GM12878 (cell line): ENCODE results near the gene COPRS.

Source experiments
- EP300 ChIP-seq, 2 experiments: fragments of 150-350 bp in 1 of 2; IDR thresholded peaks; 2 replicates each; pipeline ENCODE4 v1.6.1; 2011 to 2012; ENCODE audit warnings: low read depth in 2 of 2, low read length in 2 of 2, borderline replicate concordance in 1 of 2, improper control_type of control experiment in 1 of 2, inconsistent platforms in 1 of 2; ENCODE audit not compliant: control insufficient read depth in 1 of 2
- PAX8 ChIP-seq: fragments of 450-650 bp; IDR thresholded peaks from 2 replicates; pipeline ENCODE4 v1.6.1; 2017; ENCODE audit warnings: mild to moderate bottlenecking, moderate library complexity
- POLR2AphosphoS5 ChIP-seq: IDR thresholded peaks from 2 replicates; pipeline ENCODE4 v1.6.1; 2011; ENCODE audit warnings: mild to moderate bottlenecking, low read length, inconsistent platforms
- SUZ12 ChIP-seq: fragments of 200-600 bp; sonication (generic); IDR thresholded peaks from one replicate; pipeline ENCODE4 v1.6.1; 2018; ENCODE audit warnings: antibody characterized with exemption, mild to moderate bottlenecking; ENCODE audit not compliant: unreplicated experiment
- ZNF274 ChIP-seq: IDR thresholded peaks from one replicate; pipeline ENCODE4 v1.8.0; 2011; ENCODE audit not compliant: insufficient read length, insufficient read depth
- TF ChIP-seq, protein P1 (sequence below), 3 experiments: IDR thresholded peaks in 2 of 3; conservative IDR thresholded peaks in 1 of 3; 2 replicates each; pipeline ENCODE4 v1.5.1; 2011; ENCODE audit warnings: low read depth in 3 of 3, low read length in 3 of 3, mild to moderate bottlenecking in 3 of 3, control low read depth in 2 of 3, moderate library complexity in 2 of 3, inconsistent platforms in 1 of 3, mixed read lengths in 1 of 3; ENCODE audit not compliant: control insufficient read depth in 2 of 3, insufficient read depth in 1 of 3; ENCODE audit errors: extremely low read depth in 1 of 3
- TF ChIP-seq, protein P2 (sequence below): IDR thresholded peaks from 2 replicates; pipeline ENCODE4 v1.6.1; 2011; ENCODE audit warnings: low read depth, mild to moderate bottlenecking, low read length, moderate library complexity, borderline replicate concordance; ENCODE audit errors: extremely low read depth
- TF ChIP-seq, protein P3 (sequence below): IDR thresholded peaks from 2 replicates; pipeline ENCODE4 v1.6.1; 2012; ENCODE audit warnings: low read depth, low read length, improper control_type of control experiment
- TF ChIP-seq, protein P4 (sequence below): fragments of 450-650 bp; formaldehyde crosslinking; IDR thresholded peaks from 2 replicates; pipeline ENCODE4 v1.4.0; 2020; ENCODE audit warnings: mild to moderate bottlenecking, moderate library complexity

DNA sequence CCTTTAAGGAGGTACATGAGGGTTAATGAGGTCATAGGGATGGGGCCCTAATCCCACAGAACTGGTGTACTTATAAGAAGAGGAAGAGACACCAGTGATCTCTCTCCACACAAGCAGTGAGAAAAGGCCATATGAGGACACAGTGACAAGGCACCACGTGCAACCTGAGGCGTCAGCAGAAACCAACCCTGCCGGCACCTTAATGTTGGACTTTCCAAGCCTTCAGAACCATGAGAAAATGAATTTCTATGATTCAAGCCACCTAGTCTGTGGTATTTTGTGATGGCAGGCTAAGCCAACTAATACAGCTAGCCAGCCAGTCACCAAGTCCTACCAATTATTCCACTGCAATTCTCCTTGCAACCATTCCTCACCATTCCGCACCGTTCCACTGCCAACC, 39.5 kb downstream of the COPRS start:
- TF ChIP-seq, protein P1, sequence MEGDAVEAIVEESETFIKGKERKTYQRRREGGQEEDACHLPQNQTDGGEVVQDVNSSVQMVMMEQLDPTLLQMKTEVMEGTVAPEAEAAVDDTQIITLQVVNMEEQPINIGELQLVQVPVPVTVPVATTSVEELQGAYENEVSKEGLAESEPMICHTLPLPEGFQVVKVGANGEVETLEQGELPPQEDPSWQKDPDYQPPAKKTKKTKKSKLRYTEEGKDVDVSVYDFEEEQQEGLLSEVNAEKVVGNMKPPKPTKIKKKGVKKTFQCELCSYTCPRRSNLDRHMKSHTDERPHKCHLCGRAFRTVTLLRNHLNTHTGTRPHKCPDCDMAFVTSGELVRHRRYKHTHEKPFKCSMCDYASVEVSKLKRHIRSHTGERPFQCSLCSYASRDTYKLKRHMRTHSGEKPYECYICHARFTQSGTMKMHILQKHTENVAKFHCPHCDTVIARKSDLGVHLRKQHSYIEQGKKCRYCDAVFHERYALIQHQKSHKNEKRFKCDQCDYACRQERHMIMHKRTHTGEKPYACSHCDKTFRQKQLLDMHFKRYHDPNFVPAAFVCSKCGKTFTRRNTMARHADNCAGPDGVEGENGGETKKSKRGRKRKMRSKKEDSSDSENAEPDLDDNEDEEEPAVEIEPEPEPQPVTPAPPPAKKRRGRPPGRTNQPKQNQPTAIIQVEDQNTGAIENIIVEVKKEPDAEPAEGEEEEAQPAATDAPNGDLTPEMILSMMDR (IDR thresholded peaks at IDR 0.05 in 2 of 3, conservative IDR thresholded peaks at IDR 0.05 in 1 of 3; ENCODE audit: control insufficient read depth in 2 of 3, extremely low read depth in 1 of 3, insufficient read depth in 1 of 3, low read depth in 3 of 3, low read length in 3 of 3): no peak
- no peak for TF ChIP-seq PAX8
- TF ChIP-seq, protein P2, sequence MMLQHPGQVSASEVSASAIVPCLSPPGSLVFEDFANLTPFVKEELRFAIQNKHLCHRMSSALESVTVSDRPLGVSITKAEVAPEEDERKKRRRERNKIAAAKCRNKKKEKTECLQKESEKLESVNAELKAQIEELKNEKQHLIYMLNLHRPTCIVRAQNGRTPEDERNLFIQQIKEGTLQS: no peak
- TF ChIP-seq POLR2AphosphoS5: no peak
- no peak for TF ChIP-seq SUZ12
- TF ChIP-seq EP300 (IDR thresholded peaks at IDR 0.05; ENCODE audit: borderline replicate concordance in 1 of 2, control insufficient read depth in 1 of 2, low read depth in 2 of 2, low read length in 2 of 2): no peak
- TF ChIP-seq, protein P3, sequence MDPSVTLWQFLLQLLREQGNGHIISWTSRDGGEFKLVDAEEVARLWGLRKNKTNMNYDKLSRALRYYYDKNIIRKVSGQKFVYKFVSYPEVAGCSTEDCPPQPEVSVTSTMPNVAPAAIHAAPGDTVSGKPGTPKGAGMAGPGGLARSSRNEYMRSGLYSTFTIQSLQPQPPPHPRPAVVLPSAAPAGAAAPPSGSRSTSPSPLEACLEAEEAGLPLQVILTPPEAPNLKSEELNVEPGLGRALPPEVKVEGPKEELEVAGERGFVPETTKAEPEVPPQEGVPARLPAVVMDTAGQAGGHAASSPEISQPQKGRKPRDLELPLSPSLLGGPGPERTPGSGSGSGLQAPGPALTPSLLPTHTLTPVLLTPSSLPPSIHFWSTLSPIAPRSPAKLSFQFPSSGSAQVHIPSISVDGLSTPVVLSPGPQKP: no peak
- no peak for TF ChIP-seq ZNF274
- TF ChIP-seq, protein P4, sequence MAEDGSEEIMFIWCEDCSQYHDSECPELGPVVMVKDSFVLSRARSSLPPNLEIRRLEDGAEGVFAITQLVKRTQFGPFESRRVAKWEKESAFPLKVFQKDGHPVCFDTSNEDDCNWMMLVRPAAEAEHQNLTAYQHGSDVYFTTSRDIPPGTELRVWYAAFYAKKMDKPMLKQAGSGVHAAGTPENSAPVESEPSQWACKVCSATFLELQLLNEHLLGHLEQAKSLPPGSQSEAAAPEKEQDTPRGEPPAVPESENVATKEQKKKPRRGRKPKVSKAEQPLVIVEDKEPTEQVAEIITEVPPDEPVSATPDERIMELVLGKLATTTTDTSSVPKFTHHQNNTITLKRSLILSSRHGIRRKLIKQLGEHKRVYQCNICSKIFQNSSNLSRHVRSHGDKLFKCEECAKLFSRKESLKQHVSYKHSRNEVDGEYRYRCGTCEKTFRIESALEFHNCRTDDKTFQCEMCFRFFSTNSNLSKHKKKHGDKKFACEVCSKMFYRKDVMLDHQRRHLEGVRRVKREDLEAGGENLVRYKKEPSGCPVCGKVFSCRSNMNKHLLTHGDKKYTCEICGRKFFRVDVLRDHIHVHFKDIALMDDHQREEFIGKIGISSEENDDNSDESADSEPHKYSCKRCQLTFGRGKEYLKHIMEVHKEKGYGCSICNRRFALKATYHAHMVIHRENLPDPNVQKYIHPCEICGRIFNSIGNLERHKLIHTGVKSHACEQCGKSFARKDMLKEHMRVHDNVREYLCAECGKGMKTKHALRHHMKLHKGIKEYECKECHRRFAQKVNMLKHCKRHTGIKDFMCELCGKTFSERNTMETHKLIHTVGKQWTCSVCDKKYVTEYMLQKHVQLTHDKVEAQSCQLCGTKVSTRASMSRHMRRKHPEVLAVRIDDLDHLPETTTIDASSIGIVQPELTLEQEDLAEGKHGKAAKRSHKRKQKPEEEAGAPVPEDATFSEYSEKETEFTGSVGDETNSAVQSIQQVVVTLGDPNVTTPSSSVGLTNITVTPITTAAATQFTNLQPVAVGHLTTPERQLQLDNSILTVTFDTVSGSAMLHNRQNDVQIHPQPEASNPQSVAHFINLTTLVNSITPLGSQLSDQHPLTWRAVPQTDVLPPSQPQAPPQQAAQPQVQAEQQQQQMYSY (CRISPR knock-in tag): no peak
